HG03097 (cell line): ENCODE measurements around the gene SCLT1.
"Not testable (repeated sequence)": the region's sequence is repeated elsewhere in the genome, so short reads cannot be mapped to it uniquely, and the experiment has no call there.

Experiments
- ATAC-seq: cut with Tn5 transposase; IDR thresholded peaks from one replicate; pipeline ENCODE4 v1.9.1; 2021; ENCODE audit not compliant: unreplicated experiment, low FRiP score

The SCLT1 gene

GRCh38 chr4:129093191-129093920 lies at the start of gene SCLT1:
SCLT1 (minus strand) TSS chr4:129093539; CDS start chr4:129093103, 436 bp downstream.
- peak; percentile 97 for ATAC-seq

DNA sequence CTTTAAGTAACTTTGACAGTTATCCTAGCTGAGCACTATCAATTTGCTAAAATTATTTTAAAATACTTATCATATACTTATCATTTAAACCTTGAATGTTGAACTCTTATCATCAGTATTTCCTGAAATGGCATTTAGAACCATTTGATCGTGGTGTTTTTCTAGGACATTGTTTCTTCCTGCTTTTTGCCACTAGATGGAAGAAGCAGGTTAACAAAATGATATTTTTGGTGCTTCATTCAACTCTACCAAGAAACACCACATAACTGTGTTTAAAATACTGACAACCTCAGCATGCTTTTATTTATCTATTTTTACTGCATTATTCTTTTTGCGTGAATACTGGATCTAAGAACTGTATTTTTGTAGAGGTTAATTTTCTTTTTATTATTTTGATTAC lies 47.2 kb upstream of the SCLT1 start:
- no peak for ATAC-seq

- no peak for ATAC-seq
These were observed 45.6 kb upstream of the SCLT1 start for GRCh38 chr4:129138810-129139496.

GRCh38 chr4:129136433-129136832 lies 43.1 kb upstream of the SCLT1 start:
- no peak for ATAC-seq

GRCh38 chr4:129131343-129131742 lies 38.0 kb upstream of the SCLT1 start:
- ATAC-seq: no peak

DNA sequence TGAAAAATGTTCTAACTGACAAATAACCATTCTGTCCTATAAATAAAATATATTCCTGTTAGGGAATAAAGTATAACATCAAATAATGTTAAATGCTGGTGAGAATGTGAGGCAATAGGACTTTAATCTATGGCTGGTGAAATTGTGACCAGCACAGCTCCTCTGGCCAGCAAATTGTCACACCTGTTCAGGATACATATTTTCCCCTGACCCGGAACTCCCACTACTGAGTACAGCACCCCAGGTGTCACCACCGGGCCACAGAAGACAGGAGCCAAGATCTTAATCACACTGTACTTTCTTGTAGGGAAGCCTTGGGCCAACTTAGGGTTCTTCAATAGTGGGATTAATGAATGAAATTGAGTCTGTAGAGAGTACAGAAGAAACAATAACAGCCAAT lies 35.8 kb upstream of the SCLT1 start:
- ATAC-seq: no peak

DNA sequence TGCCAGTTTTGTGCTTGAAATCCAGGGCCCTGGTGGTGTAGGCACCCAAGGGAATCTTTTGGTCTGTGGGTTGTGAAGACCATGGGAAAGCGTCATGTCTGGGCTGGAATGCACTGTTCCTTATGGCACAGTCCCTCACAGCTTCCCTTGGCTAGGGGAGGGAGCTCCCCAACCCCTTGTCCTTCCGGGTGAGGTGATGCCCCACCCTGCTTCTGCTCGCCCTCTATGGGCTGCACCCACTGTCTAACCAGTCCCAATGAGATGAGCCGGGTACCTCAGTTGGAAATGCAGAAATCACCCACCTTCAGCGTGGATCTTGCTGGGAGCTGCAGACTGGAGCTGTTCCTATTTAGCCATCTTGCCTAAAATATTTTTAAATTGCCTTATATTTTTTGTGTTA lies 33.3 kb upstream of the SCLT1 start:
- ATAC-seq: not testable (repeated sequence)

- ATAC-seq: no peak
These were observed 24.4 kb upstream of the SCLT1 start for GRCh38 chr4:129117705-129118104.

DNA sequence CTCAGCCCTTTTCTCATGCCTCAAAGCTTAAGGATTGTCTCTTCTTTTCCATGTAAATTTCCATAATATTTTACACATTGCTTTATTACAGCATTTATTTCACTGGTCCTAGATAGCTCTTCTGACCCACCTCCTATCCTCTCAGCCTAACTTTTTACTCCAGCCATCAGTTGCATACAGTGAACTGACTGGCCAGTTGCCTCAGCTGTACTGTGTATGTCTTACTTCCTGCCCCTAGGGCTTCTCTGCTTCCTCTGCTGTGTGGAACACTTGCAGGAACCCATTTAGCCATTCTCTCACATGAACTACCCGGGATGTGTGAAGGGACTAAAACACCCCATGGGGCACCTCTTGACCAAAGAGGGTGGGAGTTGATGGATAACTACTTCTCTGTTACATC lies 20.6 kb upstream of the SCLT1 start:
- no peak for ATAC-seq

GRCh38 chr4:129113434-129113833 lies 20.1 kb upstream of the SCLT1 start:
- ATAC-seq: no peak

GRCh38 chr4:129111919-129112318 lies 18.6 kb upstream of the SCLT1 start:
- no peak for ATAC-seq

DNA sequence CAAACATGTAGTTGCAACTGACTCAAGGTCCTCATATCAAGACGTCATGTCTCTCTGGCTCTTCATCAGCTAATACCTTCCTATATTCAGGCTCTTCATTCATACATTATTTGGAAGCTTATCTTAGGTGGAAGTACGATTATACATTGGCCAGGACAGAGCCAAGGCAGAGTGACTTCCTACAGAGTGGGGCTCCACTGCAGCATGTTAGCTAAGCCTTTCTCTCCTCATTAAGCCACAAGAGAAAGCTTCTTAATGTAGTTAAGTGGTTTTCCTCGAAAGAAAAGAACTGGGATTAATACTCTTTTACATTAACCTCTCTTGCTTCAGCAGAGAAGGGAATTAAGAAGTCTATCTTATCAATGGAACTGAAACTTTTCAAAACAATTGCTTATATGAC lies 17.6 kb upstream of the SCLT1 start:
- no peak for ATAC-seq

DNA sequence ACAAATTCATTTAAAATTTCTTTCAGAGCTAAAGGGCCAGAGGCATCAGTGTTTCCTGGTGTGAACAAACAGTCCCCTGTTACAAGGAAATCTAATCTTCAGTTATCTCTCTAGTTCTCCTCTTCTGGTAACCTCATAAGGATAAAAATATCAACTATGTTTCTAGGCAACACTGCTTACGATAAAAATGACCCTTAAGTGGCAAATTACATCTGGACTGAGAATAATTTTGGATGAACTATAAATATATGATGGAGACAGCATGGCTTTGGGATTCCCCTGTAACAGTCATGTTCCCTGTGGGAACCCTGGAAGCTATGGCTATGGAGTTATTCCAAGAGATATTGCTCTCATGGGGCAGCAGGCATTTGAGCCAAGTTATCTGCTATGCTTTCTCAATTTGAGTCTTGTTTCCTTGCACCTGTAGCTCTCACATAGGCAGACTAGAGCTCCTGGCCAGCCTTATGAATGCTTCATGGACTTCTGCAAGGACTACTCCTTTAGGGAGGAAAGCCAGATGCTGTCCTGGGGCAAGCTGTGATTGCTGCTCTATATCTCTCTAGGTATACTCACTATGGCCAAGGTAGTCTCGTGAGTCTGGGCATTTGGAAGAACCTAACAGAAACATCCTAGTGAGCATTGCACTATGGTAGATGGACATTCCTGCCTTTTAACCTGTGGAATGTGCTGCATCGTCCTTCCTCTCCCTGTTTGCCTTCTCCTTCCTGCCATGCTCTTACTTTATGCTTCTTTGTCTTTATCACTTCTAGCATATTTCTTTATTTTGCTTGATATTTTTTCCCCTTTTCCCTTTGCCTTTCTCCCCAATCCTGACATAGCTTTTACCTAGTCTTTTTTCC lies 16.9 kb upstream of the SCLT1 start:
- no peak for ATAC-seq

GRCh38 chr4:129098531-129099001 lies 5.2 kb upstream of the SCLT1 start:
- no peak for ATAC-seq

- peak; percentile 41 for ATAC-seq
These were observed 2.6 kb upstream of the SCLT1 start, which contains the start of gene C4orf33 for GRCh38 chr4:129095811-129096454. C4orf33 (plus strand) TSS chr4:129096152; CDS start chr4:129102611, 6,459 bp downstream.

DNA sequence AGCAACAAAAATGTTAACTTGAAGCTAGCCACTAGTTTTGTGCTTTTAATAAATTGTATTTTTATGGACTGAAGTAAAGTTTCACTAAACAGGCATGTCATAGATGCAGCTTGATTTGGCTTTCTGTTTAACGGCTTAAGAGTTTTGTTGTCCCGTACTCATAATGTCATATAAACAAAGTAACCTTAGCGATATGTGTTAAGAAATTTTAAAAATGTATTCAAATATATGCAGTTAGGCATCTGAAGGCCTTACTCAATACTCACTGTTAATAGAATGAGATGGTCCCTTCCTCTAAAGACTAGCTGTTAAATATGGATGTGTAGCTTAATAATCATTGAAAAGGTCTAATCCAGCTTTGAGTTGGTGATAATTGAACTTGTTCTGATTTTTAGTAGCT lies 1.0 kb upstream of the SCLT1 start:
- no peak for ATAC-seq

DNA sequence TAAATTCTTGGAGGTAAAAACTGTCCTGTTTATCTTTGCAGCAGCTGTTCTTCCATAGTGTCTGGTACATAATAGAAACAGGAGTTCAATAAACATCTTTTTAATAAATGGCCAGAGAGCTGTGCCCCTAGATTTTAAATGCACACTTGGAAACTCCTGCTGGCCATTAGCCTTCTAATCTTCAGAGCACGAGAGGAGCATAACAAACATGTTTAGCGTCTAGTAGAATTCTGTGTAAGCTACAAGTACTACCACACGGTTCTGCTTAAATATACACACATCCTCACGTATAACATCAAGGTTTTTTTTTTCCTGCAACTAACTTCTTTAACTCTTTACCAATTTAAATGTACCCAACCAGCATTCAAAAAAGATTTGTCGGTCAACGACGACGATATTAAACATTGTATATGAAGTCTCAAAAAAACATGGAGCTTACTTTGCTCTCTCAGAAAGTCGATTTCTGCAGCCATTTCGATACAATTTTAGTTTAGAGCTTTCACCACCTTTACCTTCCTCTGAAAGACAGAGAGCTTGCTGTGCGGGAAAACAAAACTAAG lies 628 bp downstream of the SCLT1 start:
- ATAC-seq: no peak

DNA sequence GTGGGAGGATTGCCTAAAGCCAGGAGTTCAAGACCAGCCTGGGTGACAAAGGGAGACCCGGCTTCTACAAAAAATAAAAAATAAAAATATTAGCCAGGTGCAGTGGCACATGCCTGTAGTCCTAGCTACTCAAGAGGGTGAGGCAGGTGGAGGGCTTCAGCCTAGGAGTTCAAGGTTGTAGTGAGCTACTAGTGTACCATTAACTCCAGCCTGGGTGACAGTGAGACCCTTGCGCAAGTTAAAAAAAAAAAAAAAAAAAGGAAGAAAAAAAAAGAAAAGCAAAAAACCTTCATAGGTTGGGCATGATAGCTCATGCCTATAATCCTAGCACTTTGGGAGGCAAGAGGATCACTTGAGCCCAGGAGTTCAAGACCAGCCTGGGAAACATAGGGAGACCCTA lies 5.8 kb downstream of the SCLT1 start:
- ATAC-seq: no peak

DNA sequence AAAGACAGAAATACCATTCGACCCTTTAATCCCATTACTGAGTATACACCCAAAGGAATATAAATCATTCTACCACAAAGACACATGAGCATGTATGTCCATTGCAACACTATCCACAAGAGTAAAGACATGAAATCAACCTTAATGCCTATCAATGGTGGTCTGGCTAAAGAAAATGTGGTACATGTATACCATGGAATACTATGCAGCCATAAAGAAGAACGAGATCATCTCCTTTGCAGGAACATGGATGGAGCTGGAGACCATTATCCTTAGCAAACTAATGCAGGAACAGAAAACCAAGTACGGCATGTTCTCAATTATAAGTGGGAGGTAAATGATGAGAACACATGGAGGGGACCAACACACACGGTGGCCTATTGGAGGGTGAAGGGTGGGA lies 7.9 kb downstream of the SCLT1 start:
- no peak for ATAC-seq

GRCh38 chr4:129082302-129082701 lies 11.0 kb downstream of the SCLT1 start:
- no peak for ATAC-seq
